ENCODE results near the gene LPAR5. TPM values are rescaled to one million over a fixed set of nuclear protein-coding genes. Genes with fewer than 3 reads are reported as not detected.

The LPAR5 gene
- total RNA-seq, 1 donor from 2014 or later, result not detected

DNA sequence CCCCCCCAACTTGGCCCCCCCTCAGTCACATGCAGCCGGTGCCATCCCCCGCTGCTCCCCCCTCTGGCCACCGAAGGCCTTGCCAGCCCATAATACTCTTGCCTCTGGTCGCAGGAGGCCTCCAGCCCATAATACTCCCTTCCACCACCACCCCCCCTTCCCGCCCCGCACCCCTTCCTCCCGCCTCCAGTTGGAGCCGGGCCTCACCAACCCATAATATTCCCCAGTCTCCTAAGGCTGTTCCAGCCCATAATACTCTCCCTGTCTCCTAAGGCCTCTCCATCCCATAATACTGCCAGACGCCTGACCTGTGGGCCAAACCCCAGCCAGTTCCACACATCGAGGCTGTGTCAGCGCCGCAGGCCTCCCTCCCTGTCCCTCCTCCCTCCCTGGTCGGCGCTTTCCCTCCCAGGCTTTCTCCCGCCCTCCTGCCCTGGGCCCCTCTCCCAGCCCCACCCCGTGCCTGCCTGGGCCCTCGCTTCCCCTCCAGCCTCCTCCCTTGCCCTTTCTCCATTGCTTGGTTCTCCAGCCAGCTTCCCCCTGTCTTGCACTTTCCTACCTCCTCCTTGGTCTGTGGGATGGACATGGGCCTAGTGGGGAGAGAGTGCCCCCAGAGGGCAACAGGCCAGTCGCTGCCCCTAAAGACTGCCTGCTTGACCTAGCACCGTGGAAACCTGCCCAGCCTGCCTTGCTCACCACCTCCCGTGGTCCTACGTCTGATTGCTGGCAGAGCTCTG, 21.8 kb downstream of the LPAR5 start:
- peak overlapping the region; percentile 59 for H3K27ac Mint-ChIP-seq (ENCODE audit: unreplicated experiment)
- peak overlapping the region; percentile 36 for H3K4me3 Mint-ChIP-seq (ENCODE audit: unreplicated experiment)
- no peak for TF ChIP-seq CTCF (IDR thresholded peaks at IDR 0.05; ENCODE audit: partially characterized antibody, unreplicated experiment)
- H3K9me3 Mint-ChIP-seq (ENCODE audit: unreplicated experiment), result peaks cover 15% of the 10 kb centered on the region
- peak; percentile 84 for DNase-seq
- peaks cover 28% of the 10 kb centered on the region for H3K4me1 Mint-ChIP-seq (ENCODE audit: low read depth, unreplicated experiment)
- peaks cover 14% of the 10 kb centered on the region for H3K27me3 Mint-ChIP-seq (ENCODE audit: unreplicated experiment)
- H3K36me3 Mint-ChIP-seq (ENCODE audit: unreplicated experiment), result peaks cover 5% of the 10 kb centered on the region

DNA sequence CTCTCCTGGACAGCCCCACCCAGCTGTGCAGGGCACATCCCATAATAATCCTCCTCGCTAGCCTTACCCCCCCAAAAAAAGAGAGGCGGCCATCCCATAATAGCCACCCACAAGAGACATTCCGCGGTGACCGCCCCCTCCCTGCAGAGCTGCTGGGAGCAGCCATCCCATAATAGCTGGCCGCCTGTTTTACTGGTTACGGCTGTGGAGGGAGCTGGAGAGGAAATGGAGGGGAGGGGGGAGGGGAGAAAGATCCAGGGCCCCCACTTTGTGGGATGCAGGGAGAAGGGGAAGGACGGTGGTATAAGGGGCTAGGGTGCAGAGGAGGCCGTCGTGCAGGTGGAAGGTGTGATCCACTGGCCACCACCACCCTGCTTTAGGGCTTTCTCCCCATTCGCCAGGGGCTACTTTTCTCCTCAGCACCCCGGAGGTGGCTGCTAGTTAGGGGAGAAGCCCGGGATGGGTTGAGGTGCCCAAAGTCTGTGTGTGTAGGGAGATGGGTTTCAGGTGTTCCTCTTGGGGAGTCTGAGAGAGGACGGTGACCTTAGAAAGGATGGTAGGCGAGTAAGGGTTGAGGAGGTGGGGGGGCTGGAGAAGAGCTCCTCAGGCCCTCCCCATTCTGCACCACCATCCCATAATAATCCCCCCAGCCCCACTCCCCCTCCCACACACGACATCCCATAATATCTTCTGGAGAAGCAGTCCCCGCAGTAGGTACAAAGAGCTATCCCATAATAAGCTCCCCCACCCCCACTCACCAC, 22.6 kb downstream of the LPAR5 start:
- TF ChIP-seq CTCF (IDR thresholded peaks at IDR 0.05; ENCODE audit: partially characterized antibody, unreplicated experiment), result no peak
- DNase-seq, result no peak
- Mint-ChIP-seq H3K27ac (ENCODE audit: unreplicated experiment) (peak overlapping the region; percentile 55), H3K4me3 (ENCODE audit: unreplicated experiment) (peak overlapping the region; percentile 77), H3K4me1 (ENCODE audit: low read depth, unreplicated experiment) (peaks cover 28% of the 10 kb centered on the region), H3K9me3 (ENCODE audit: unreplicated experiment) (peaks cover 15% of the 10 kb centered on the region), H3K36me3 (ENCODE audit: unreplicated experiment) (peaks cover 5% of the 10 kb centered on the region), H3K27me3 (ENCODE audit: unreplicated experiment) (peaks cover 14% of the 10 kb centered on the region)

- Mint-ChIP-seq H3K27me3 (ENCODE audit: unreplicated experiment) (peaks cover 14% of the 10 kb centered on the region), H3K4me3 (ENCODE audit: unreplicated experiment) (peak overlapping the region; percentile 77), H3K27ac (ENCODE audit: unreplicated experiment) (peak overlapping the region; percentile 86), H3K4me1 (ENCODE audit: low read depth, unreplicated experiment) (peaks cover 25% of the 10 kb centered on the region), H3K36me3 (ENCODE audit: unreplicated experiment) (peaks cover 5% of the 10 kb centered on the region), H3K9me3 (ENCODE audit: unreplicated experiment) (peaks cover 15% of the 10 kb centered on the region)
- no peak for TF ChIP-seq CTCF (IDR thresholded peaks at IDR 0.05; ENCODE audit: partially characterized antibody, unreplicated experiment)
- no peak for DNase-seq
Measured at GRCh38 chr12:6612652-6613014, 23.1 kb downstream of the LPAR5 start.

GRCh38 chr12:6612247-6612646, 23.5 kb downstream of the LPAR5 start:
- H3K4me3 Mint-ChIP-seq (ENCODE audit: unreplicated experiment), result peak overlapping the region; percentile 77
- peak overlapping the region; percentile 86 for H3K27ac Mint-ChIP-seq (ENCODE audit: unreplicated experiment)

More at GRCh38 chr12:6612247-6612646, 23.5 kb downstream of the LPAR5 start:
- H3K9me3 Mint-ChIP-seq (ENCODE audit: unreplicated experiment), result peaks cover 15% of the 10 kb centered on the region
- H3K27me3 Mint-ChIP-seq (ENCODE audit: unreplicated experiment), result peaks cover 14% of the 10 kb centered on the region
- peaks cover 5% of the 10 kb centered on the region for H3K36me3 Mint-ChIP-seq (ENCODE audit: unreplicated experiment)
- DNase-seq, result no peak
- no peak for TF ChIP-seq CTCF (IDR thresholded peaks at IDR 0.05; ENCODE audit: partially characterized antibody, unreplicated experiment)
- peaks cover 25% of the 10 kb centered on the region for H3K4me1 Mint-ChIP-seq (ENCODE audit: low read depth, unreplicated experiment)

Data from glutamatergic neuron (in vitro differentiated cells).